GM19025 (cell line): ENCODE results near the gene HOXC6.

ENCODE experiments used
- ATAC-seq: cut with Tn5 transposase; IDR thresholded peaks from one replicate; pipeline ENCODE4 v1.9.1; 2021; ENCODE audit warnings: mild to moderate bottlenecking, low read depth, moderate library complexity; ENCODE audit not compliant: unreplicated experiment

Gene HOXC6

GRCh38 chr12:54028314-54029201 lies at the start of gene HOXC6:
TSS of gene HOXC6 (plus strand) at chr12:54028440. CDS start at chr12:54028522, 82 bp downstream.
- no peak for ATAC-seq

GRCh38 chr12:53978477-53979356 lies 49.5 kb upstream of the HOXC6 start:
- ATAC-seq = no peak

- no peak for ATAC-seq
Observed at GRCh38 chr12:53980104-53980801, 48.0 kb upstream of the HOXC6 start.

- no peak for ATAC-seq
Observed at GRCh38 chr12:53980802-53981496, 47.3 kb upstream of the HOXC6 start.

GRCh38 chr12:53981634-53982565 lies 46.3 kb upstream of the HOXC6 start:
- ATAC-seq = no peak

- ATAC-seq = no peak
Observed at GRCh38 chr12:53982648-53983567, 45.3 kb upstream of the HOXC6 start.

GRCh38 chr12:53983568-53983949 lies 44.7 kb upstream of the HOXC6 start:
- no peak for ATAC-seq

- no peak for ATAC-seq
Observed at GRCh38 chr12:53983950-53984572, 44.2 kb upstream of the HOXC6 start.

- ATAC-seq = peak; percentile 61
Observed at GRCh38 chr12:53984901-53985691, 43.1 kb upstream of the HOXC6 start, which contains the start of gene HOXC10. TSS of gene HOXC10 (plus strand) at chr12:53985146. CDS start at chr12:53985260, 114 bp downstream.

- ATAC-seq = no peak
Observed at GRCh38 chr12:53985692-53985993, 42.6 kb upstream of the HOXC6 start.

GRCh38 chr12:53985994-53986685 lies 42.1 kb upstream of the HOXC6 start:
- ATAC-seq = no peak

- no peak for ATAC-seq
Observed at GRCh38 chr12:53986686-53987483, 41.4 kb upstream of the HOXC6 start.

- ATAC-seq = no peak
Observed at GRCh38 chr12:53987787-53988230, 40.4 kb upstream of the HOXC6 start.

- no peak for ATAC-seq
Observed at GRCh38 chr12:53988541-53989226, 39.6 kb upstream of the HOXC6 start.
